GM19438 (cell line): ENCODE measurements around the gene ZNF599.
"Not testable (repeated sequence)": the region's sequence is repeated elsewhere in the genome, so short reads cannot be mapped to it uniquely, and the experiment has no call there.

Experiments
- ATAC-seq: cut with Tn5 transposase; IDR thresholded peaks from one replicate; pipeline ENCODE4 v1.9.1; 2021; ENCODE audit warnings: low read depth; ENCODE audit not compliant: unreplicated experiment

ZNF599 gene

GRCh38 chr19:34772697-34773554, at the start of gene ZNF599:
Gene ZNF599 (minus strand): TSS chr19:34773215. CDS start chr19:34772841, 374 bp downstream.
- peak; percentile 98 for ATAC-seq

- no peak for ATAC-seq
Measured at GRCh38 chr19:34818270-34818669, 45.3 kb upstream of the ZNF599 start.

GRCh38 chr19:34816708-34817107, 43.7 kb upstream of the ZNF599 start:
- ATAC-seq, result no peak

GRCh38 chr19:34808566-34808965, 35.6 kb upstream of the ZNF599 start:
- no peak for ATAC-seq

- no peak for ATAC-seq
Measured at GRCh38 chr19:34806976-34807860, 34.2 kb upstream of the ZNF599 start.

- no peak for ATAC-seq
Measured at GRCh38 chr19:34804115-34804514, 31.1 kb upstream of the ZNF599 start.

- not testable (repeated sequence) for ATAC-seq
Measured at GRCh38 chr19:34796953-34797352, 23.9 kb upstream of the ZNF599 start.

- no peak for ATAC-seq
Measured at GRCh38 chr19:34794066-34794960, 21.3 kb upstream of the ZNF599 start.

- no peak for ATAC-seq
Measured at GRCh38 chr19:34793565-34793964, 20.6 kb upstream of the ZNF599 start.

- no peak for ATAC-seq
Measured at GRCh38 chr19:34788074-34788473, 15.1 kb upstream of the ZNF599 start.

- no peak for ATAC-seq
Measured at GRCh38 chr19:34787059-34787824, 14.2 kb upstream of the ZNF599 start.

GRCh38 chr19:34786236-34786635, 13.2 kb upstream of the ZNF599 start:
- no peak for ATAC-seq

GRCh38 chr19:34779652-34780051, 6.6 kb upstream of the ZNF599 start:
- ATAC-seq, result no peak

- no peak for ATAC-seq
Measured at GRCh38 chr19:34778342-34778741, 5.3 kb upstream of the ZNF599 start.

- ATAC-seq, result no peak
Measured at GRCh38 chr19:34774857-34775256, 1.8 kb upstream of the ZNF599 start.

- no peak for ATAC-seq
Measured at GRCh38 chr19:34773555-34773864, 495 bp upstream of the ZNF599 start.

GRCh38 chr19:34767951-34768350, 5.1 kb downstream of the ZNF599 start:
- no peak for ATAC-seq

GRCh38 chr19:34766386-34766785, 6.6 kb downstream of the ZNF599 start:
- no peak for ATAC-seq

GRCh38 chr19:34759218-34759917, 13.6 kb downstream of the ZNF599 start:
- ATAC-seq, result no peak
